ENCODE results near the gene SLC13A5.
"Not testable (repeated sequence)": the region's sequence is repeated elsewhere in the genome, so short reads cannot be mapped to it uniquely, and the experiment has no call there.

Gene SLC13A5

GRCh38 chr17:6684460-6684783, 28.7 kb downstream of the SLC13A5 start:
- no peak for DNase-seq (ENCODE audit: low read depth in 2 of 2)

DNA sequence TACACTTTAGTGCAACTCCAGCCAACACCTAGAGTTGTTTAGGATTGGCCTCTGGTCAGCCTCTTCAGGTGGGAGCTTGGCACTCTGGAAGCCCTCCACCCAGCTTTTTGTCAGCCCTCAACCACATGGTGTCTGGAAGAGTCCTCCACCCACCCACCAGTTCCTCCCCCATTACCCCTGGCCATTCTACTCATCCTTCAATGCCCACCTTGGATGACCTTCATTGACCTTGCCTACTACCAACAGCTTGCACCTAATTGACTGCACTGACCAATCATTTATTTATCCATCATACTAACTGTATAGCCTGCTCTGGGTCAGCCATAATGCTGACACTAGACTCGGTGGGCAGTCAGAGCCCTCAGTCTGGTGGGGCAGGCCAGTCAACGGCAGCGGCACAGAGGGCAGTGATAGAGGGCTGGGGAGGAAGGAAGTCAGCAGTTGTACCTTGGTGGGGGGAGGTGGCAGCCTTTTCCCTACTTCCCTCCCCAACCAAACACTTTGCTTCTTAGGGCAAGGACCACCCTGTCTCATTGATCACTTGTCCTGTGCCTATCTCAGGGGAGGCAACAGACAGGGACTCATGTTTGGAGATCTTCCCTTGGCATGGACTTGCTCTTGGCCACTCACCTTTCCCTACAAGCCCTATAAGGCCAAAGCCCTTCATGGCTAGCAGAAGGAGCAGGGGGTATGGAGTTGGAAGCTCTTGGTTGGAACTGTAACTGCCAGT, 29.3 kb downstream of the SLC13A5 start:
- no peak for DNase-seq (ENCODE audit: low read depth in 2 of 2)

- DNase-seq (ENCODE audit: low read depth in 2 of 2), result no peak
Observed at GRCh38 chr17:6683081-6683684, 30.0 kb downstream of the SLC13A5 start.

GRCh38 chr17:6682339-6682738, 30.8 kb downstream of the SLC13A5 start:
- DNase-seq (ENCODE audit: low read depth in 2 of 2), result no peak

DNA sequence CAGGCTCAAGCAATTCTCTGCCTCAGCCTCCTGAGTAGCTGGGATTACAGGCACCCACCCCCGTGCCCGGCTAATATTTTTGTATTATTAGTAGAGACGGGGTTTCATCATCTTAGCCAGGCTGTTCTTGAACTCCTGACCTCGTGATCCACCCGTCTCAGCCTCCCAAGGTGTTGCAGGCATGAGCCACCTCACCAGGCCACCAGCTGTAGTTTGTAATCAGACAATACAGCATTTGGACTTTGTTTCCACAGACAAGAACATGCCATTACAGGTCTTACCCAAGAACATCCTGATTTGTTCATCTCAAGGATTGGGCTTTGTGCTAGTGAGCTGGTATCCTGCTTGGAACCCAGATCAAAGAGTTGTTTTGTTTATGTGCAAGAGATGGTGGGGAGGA, 31.5 kb downstream of the SLC13A5 start:
- DNase-seq (ENCODE audit: low read depth in 2 of 2), result no peak

- no peak for DNase-seq (ENCODE audit: low read depth in 2 of 2)
Observed at GRCh38 chr17:6681176-6681575, 32.0 kb downstream of the SLC13A5 start.

GRCh38 chr17:6679241-6679640, 33.9 kb downstream of the SLC13A5 start:
- DNase-seq (ENCODE audit: low read depth in 2 of 2), result no peak

DNA sequence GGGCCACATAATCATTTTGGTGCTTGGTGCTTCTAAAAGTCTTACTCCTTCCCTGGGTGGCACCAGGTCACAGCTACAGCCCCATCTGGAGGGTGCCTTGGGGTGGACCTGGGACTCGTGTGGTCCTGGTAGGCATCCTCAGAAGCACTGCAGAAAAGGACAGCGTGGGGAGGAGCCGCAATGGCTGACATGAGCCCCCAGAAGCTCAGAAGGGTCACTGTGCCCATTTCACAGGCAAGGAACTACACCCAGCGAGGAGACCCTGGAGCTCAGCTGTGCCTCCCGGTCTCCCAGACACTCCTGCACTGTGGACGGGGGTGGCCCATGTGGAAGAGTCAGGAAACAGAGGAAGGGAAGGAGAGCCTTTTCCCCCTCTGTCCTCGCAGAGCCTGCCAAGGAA, 35.2 kb downstream of the SLC13A5 start:
- no peak for DNase-seq (ENCODE audit: low read depth in 2 of 2)

DNA sequence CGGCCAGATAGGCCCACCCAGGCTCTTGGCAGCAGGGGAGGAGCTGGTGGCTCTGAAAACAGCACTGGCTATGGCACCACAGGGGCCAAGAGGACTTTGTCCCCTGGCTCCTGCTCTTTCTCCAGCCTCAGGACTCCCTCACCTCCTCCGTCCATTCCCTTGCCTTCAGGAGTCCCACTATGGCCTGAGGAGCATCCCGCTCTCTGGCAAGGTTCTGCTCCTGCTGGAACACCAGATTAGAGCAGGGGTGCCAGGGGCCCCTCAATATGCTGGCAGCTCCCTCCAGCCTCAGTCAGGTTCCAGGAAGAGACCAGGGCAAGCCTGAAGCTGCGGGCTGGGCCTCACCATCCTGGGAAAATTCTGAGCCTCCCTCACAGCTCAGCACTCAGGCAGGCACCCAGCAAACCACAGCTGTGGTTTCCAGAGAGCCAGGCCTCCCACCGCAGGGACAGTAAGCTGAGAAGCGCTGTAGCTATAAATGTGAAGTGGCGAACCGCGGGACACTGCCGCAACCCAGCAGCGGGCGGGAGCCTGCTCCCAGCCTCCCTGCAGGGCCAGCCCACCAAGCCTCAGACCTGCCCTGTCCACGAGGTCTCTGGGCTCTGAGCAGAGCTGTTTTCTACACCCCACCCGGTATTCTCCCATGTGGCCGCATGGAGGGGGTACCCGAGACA, 35.9 kb downstream of the SLC13A5 start:
- peak; percentile 5 to 12 for DNase-seq (ENCODE audit: low read depth in 2 of 2)

DNA sequence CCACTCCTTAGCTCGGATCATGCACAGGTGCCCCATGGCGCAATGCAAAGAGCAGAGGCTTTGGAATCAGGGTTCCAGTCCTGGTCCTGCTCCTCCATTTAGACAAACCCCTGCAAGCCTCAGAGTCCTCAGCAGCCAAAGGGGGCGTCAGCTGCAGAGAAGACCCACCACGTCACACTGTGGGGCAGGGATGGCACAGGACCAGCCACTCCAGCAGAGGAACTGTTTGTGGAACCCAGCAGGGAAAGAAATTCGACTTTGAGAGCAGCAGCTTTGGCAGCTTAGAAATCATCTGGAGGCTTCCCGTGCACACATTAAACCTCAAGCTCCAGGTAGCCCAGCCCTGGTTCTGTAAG, 36.4 kb downstream of the SLC13A5 start:
- no peak for DNase-seq (ENCODE audit: low read depth in 2 of 2)

DNA sequence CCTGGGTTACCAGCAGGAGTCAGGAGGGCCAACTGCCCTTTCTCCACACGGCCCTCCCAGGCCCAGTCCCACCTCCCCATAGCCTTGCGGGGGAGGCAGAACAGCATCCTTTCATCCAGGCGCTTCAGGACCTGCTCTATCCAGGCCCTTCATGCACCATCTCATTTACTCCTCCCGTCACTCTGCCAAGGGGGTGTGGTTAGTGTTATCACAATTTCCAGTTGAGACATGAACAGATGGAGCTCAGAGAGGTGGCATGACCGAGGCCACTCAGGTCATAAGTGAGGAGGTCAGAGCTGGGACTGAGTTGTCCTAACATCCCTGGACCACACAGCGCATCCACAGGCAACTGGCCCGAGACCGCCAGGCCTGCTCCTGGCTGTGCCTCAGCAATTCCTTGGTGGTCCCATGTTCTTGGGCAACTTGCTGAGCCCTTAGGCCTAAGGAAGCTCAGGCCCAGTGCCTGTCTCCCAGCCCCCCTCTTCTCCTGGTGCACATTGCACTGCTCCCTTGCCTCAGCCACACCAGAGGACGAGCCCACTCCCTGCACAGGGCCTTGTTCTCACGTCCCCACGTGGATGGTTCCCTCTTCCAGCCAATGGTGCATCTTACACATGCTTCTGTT, 37.9 kb downstream of the SLC13A5 start:
- no peak for DNase-seq (ENCODE audit: low read depth in 2 of 2)

DNA sequence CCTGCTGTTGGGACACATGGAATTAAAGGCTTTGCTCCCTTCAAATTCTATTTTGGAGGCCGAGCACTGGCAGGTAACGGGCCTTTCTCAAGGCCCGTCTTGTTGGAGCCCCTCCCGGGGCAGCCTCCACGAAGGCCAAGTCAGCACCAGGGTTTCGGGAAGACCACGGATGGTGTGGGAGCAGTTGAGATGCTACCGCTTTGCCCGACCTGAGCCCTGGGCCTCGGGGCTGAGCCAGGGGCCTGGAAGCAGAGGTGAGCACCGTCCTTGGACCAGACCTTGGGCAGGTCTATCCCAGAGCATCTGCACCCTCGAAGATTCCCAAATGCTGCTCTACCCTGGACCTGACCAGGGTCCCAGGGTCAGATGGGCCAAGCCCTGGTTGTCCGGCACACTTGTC, 38.6 kb downstream of the SLC13A5 start:
- no peak for DNase-seq (ENCODE audit: low read depth in 2 of 2)

GRCh38 chr17:6671431-6671830, 41.7 kb downstream of the SLC13A5 start:
- no peak for DNase-seq (ENCODE audit: low read depth in 2 of 2)

- DNase-seq (ENCODE audit: low read depth in 2 of 2), result no peak
Observed at GRCh38 chr17:6670999-6671398, 42.2 kb downstream of the SLC13A5 start.

DNA sequence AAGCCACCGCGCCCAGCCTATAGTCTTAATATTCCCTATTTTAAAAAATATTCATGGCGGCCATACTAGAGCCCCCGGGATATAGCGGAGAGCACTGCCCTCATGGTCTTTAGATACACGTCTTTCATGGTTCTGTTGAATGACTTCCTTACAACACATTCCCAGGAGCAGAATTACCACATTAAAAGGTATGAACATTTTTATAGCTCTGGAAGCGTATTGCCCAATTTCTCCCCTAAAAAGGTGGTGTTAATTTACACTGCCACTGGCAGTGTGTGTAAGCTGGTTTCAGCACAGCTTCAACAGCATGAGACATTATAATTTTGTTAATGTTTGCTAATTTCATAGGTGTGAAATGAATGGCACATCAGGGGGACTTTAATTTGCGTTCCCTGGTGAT, 42.6 kb downstream of the SLC13A5 start:
- no peak for DNase-seq (ENCODE audit: low read depth in 2 of 2)

DNA sequence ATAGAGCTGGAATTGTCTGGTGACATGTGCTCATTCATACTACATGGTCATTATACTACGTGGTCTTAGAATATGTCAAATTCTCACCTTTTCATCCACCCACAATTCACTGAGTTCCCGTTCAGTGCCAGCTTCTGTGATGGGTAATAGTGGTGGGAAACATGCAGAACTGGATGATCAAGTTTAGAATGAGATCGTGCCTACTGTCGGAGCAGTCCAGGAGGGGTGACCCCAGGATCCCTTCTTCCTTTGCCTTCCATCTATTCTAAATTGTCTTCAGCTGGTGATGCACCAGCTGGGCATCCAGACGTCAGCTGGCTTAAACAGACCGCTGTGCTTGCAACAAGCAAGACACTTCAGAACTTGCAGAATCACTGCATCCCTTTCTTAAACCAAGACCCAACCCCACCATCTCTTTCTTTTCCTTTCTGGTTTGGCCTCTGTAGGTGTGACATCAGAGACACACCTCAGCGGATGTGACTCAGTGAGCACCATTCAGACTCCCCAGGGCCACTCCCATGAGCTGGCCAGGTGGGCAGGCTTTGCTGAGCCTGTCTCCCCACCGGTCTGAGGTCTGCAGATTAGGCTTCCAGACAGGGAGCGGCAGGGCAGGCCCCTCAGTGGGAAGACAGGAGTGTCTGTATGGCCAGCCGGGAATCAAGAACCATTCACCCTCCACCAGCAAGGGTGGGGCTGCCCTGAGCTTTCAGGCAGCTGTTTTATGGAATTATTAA, 43.5 kb downstream of the SLC13A5 start:
- DNase-seq (ENCODE audit: low read depth in 2 of 2), result no peak

DNA sequence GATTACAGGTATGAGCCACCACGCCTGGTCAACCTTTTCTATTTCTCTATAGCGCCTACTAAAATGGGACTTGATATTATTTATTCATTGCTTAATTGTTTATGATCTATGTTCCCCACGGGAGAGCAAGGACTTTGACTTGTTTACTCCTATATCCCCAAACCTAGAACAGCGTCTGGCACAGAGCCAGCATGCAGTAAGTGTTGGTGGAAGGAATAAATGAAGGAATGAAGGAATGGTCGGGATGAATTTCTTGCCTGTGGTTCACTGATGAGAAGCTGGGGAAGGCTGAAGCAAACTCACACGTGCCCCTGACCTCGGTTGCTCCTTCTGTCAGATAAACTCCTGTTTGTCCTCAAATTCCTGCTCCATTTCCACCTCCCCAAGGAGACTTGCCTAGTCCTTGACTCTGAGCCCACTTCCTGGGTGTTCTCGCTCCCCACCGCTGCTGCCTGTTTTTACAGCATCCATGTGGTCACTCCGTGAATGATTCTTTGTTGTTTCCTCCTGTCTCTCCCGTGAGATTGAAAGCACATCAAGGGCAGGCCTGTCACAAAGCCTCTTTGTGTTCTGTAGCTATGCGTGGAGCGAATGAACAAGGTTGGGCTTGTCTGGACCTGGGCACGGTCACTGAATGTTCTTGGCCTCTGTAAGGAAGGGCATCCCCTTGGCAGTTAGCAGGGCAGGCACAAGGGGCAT, 44.3 kb downstream of the SLC13A5 start:
- no peak for DNase-seq (ENCODE audit: low read depth in 2 of 2)

DNA sequence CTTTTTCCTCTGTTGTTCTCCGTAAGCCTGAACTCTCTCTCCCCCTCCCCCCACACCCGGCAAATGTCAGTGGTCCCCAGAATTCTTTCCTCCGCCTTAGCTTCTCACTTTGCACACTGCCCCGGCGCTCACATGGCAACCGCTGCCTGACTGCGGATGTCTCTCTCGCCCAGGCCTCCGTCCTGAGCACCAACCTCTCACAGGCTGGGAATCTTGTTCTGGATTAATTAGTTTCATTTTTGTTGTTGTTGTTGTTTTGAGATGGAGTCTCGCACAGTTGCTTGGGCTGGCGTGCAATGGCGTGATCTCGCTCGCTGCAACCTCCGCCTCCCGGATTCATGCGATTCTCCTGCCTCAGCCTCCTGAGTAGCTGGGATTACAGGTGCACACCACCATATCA, 45.0 kb downstream of the SLC13A5 start:
- DNase-seq (ENCODE audit: low read depth in 2 of 2), result no peak

GRCh38 chr17:6667516-6667915, 45.7 kb downstream of the SLC13A5 start:
- no peak for DNase-seq (ENCODE audit: low read depth in 2 of 2)

- DNase-seq (ENCODE audit: low read depth in 2 of 2), result no peak
Observed at GRCh38 chr17:6666557-6666956, 46.6 kb downstream of the SLC13A5 start.

DNA sequence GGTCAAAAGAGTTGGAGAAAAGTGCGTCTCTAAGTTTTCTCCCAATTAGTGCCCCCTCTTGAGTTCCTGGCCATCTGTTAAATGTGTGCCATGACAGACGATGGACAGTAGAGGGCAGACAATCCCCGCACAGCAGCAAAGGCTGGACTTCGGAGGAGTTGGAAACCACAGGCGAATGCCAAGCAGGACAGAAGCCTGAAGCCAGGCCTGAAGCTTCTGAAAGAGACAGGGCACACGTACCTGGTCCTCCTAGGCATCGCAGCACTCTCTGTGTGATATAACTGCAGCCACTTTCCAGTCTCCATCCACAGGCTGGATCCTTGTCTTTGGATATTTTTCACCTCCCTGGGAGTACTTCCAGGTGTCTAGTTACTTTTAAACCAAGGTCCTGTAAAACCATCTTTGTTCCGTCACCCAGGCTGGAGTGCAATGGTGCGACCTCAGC, 47.1 kb downstream of the SLC13A5 start:
- DNase-seq (ENCODE audit: low read depth in 2 of 2), result peak; percentile 52 to 63

DNA sequence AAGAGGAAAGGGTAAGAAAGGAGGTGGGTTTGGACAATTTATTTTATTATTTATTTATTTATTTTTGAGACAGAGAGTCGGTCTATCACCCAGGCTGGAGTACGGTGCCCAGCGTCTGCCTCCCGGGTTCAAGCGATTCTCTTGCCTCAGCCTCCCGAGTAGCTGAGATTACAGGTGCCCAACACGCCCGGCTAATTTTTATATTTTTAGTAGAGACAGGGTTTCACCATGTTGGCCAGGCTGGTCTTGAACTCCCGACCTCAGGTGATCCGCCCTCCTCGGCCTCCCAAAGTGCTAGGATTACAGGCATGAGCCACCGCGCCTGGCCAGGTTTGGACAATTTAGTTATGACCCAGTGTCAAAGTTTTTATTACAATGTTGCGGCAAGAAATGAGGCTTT, 50.0 kb downstream of the SLC13A5 start:
- DNase-seq (ENCODE audit: low read depth in 2 of 2), result not testable (repeated sequence)

All from fibroblast of skin of left quadriceps (primary cell).